B cell (primary cell): ENCODE measurements around the gene DAZAP2. TPM values are rescaled to one million over a fixed set of nuclear protein-coding genes. Genes with fewer than 3 reads are reported as not detected.

Source experiments
- ATAC-seq: fragments of 200-7000 bp; cut with Tn5 transposase; one replicate; pipeline ENCODE4 v1.10.0; 2021; ENCODE audit warnings: low read depth, mild to moderate bottlenecking, moderate number of reproducible peaks, moderate library complexity
- CTCF ChIA-PET: fragments of 350-600 bp; sonication (Branson Sonifier 250); formaldehyde crosslinking; loops from one replicate; lab custom pipeline; 2021; ENCODE audit warnings: antibody characterized with exemption, inconsistent platforms; lab: Charles Lee
- POLR2A ChIA-PET: fragments of 350-600 bp; sonication (Branson Sonifier 250); formaldehyde crosslinking; loops from one replicate; lab custom pipeline; 2021; ENCODE audit warnings: antibody characterized with exemption; lab: Charles Lee
- DNase-seq: peaks from one replicate; pipeline ENCODE4 v3.0.0; 2013
- H2AFZ ChIP-seq: 2 replicates; pipeline ENCODE4 v1.6.1; 2012; ENCODE audit warnings: mild to moderate bottlenecking, low read depth, low read length; ENCODE audit not compliant: insufficient read depth, poor library complexity, severe bottlenecking
- H3K27ac ChIP-seq, 2 donors: 1 replicate in 1 of 2; 2 replicates in 1 of 2; pipeline ENCODE4 v1.5.1; 2012 to 2013; ENCODE audit warnings: low read length in 2 of 2, mild to moderate bottlenecking in 2 of 2, moderate library complexity in 1 of 2
- H3K27me3 ChIP-seq, 4 experiments: fragments of 200-600 bp in 1 of 4; sonication (generic) in 1 of 4; replicated peaks in 1 of 4; 1 replicate in 2 of 4; 2 replicates in 2 of 4; pipeline versions ENCODE4 v1.6.1 to v1.7.0; 2013 to 2016; ENCODE audit warnings: low read length in 3 of 4, mild to moderate bottlenecking in 2 of 4, mixed read lengths in 1 of 4, moderate library complexity in 1 of 4; ENCODE audit not compliant: insufficient read depth in 4 of 4, control insufficient read depth in 3 of 4; ENCODE audit errors: control extremely low read depth in 1 of 4
- H3K36me3 ChIP-seq, 2 experiments: replicated peaks in 1 of 2; 1 replicate in 1 of 2; 2 replicates in 1 of 2; pipeline versions ENCODE4 v1.6.1 to v1.7.1; 2013; ENCODE audit warnings: low read length in 1 of 2; ENCODE audit not compliant: insufficient read depth in 2 of 2, control insufficient read depth in 1 of 2; ENCODE audit errors: control extremely low read depth in 1 of 2, extremely low read depth in 1 of 2
- H3K4me1 ChIP-seq, 2 donors: fragments of 200-600 bp in 1 of 2; sonication (generic) in 1 of 2; 1 replicate in 1 of 2; 2 replicates in 1 of 2; pipeline versions ENCODE4 v1.5.1 to v1.6.1; 2013 to 2017; ENCODE audit warnings: low read length in 2 of 2; ENCODE audit not compliant: control insufficient read depth in 2 of 2, insufficient read depth in 2 of 2
- H3K4me2 ChIP-seq: replicated peaks from 2 replicates; pipeline ENCODE3; 2012; ENCODE audit warnings: mild to moderate bottlenecking, low read depth, low read length; ENCODE audit not compliant: poor library complexity, severe bottlenecking
- H3K4me3 ChIP-seq, 5 experiments: fragments of 200-600 bp in 1 of 5; sonication (generic) in 1 of 5; 1 replicate in 3 of 5; 2 replicates in 2 of 5; pipeline versions ENCODE4 v1.5.1 to v1.7.0; 2011 to 2016; ENCODE audit warnings: low read length in 4 of 5, mild to moderate bottlenecking in 4 of 5, low read depth in 2 of 5, control low read depth in 1 of 5, moderate library complexity in 1 of 5; ENCODE audit not compliant: insufficient read depth in 1 of 5; ENCODE audit errors: control extremely low read depth in 1 of 5, extremely low read depth in 1 of 5
- H3K79me2 ChIP-seq: fragments of 200-600 bp; sonication (generic); one replicate; pipeline ENCODE4 v1.6.0; 2016; ENCODE audit warnings: low read length; ENCODE audit not compliant: control insufficient read depth, insufficient read depth
- H3K9ac ChIP-seq: fragments of 200-600 bp; sonication (generic); 2 replicates; pipeline ENCODE4 v1.6.1; 2017; ENCODE audit warnings: mild to moderate bottlenecking, low read length, moderate library complexity
- H3K9me3 ChIP-seq, 3 donors: one replicate each; pipeline versions ENCODE4 v1.6.1 to v1.7.1; 2013; ENCODE audit warnings: low read length in 2 of 3; ENCODE audit not compliant: control insufficient read depth in 2 of 3, insufficient read depth in 1 of 3; ENCODE audit errors: control extremely low read depth in 1 of 3
- H4K20me1 ChIP-seq: 2 replicates; pipeline ENCODE4 v1.6.0; 2012; ENCODE audit warnings: mild to moderate bottlenecking, low read length; ENCODE audit not compliant: insufficient read depth, control insufficient read depth, poor library complexity, severe bottlenecking
- H3K27ac Mint-ChIP-seq: one replicate; pipeline ENCODE4 v1.8.0; 2021; ENCODE audit warnings: mixed read lengths
- H3K27me3 Mint-ChIP-seq: one replicate; pipeline ENCODE4 v1.8.0; 2021; ENCODE audit warnings: mixed read lengths
- H3K4me1 Mint-ChIP-seq: one replicate; pipeline ENCODE4 v1.8.0; 2021; ENCODE audit warnings: mixed read lengths
- H3K4me3 Mint-ChIP-seq: one replicate; pipeline ENCODE4 v1.8.0; 2021; ENCODE audit warnings: mixed read lengths
- H3K9me3 Mint-ChIP-seq: one replicate; pipeline ENCODE4 v1.8.0; 2022; ENCODE audit warnings: mixed read lengths; ENCODE audit not compliant: insufficient read depth
- EZH2 ChIP-seq: IDR thresholded peaks from 2 replicates; pipeline ENCODE4 v1.6.1; 2012; ENCODE audit warnings: borderline replicate concordance, low read depth, mild to moderate bottlenecking, moderate library complexity, low read length; ENCODE audit not compliant: insufficient read depth, poor library complexity, severe bottlenecking
- WGBS: methylation state at CpG from one replicate; pipeline ENCODE4 v1.1.5; 2013; ENCODE audit warnings: missing lambda C conversion rate; ENCODE audit not compliant: insufficient coverage; 5-methylcytosine and 5-hydroxymethylcytosine counted together
- intact Hi-C: fragments of 100-400 bp; cut with micrococcal nuclease; formaldehyde crosslinking; loops from one replicate; pipeline ENCODE4 v1.10.0; 2022
- polyA plus RNA-seq: library from polyadenylated mRNA; depleted of rRNA; stranded (reverse); fragments of >200 nt; gene quantifications from 2 replicates; pipeline ENCODE4 v1.2.3, GENCODE V29; 2012
- total RNA-seq, 2 donors: library from RNA; stranded (reverse); fragments of 120-200 nt in 1 of 2; gene quantifications; 1 replicate in 1 of 2; 2 replicates in 1 of 2; pipeline versions ENCODE4 v1.2.3 to v1.2.4, GENCODE V29; 2013 to 2022
- TF ChIP-seq, protein P1 (sequence below): fragments of 200-600 bp; IDR thresholded peaks from one replicate; pipeline ENCODE4 v1.8.0; 2022; ENCODE audit warnings: antibody characterized with exemption, mild to moderate bottlenecking

The DAZAP2 gene
- total and polyA plus RNA-seq, 2 donors (not counting 1 experiment from before 2014, with no cell fraction given), result 233 to 620 TPM

DNA sequence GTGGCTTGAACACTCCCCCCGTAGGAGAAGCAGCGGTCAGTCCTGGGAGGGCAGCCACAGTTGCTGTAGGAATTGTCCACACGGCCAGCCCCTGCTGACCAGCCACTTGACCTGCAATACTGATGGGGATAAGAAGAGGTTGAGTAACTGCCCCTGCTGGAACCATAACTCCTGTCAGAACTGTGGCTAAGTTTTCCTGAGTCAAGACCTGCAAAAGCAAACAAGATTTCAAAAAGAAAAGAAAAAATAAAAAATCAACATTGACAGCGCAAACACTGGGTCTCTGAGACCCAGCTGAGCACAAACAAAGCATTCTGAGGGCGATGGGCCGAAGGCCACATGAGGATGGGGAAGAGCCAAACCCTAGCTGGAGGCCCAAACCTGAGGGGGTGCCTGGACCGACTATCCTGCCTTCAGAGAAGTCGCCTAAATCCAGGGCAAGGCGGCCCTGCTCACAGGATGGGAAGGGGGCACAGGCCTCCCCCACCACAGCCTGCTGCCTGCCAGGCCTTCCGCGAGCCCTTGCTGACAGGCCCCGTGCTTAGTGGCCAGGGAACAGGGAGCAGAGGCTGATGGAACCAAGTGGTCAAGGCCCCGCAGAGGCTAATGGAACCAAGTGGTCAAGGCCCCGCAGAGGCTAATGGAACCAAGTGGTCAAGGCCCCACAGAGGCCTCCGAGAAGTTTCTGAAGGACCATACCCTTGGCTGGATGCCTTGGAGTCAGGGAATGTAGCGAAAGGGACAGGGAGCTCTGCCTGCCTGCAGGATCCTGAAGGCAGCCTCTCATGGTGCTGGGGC, 39.9 kb upstream of the DAZAP2 start:
- WGBS, result 97% methylated on average over 15 of the region's 16 CpGs

More for the DNA sequence above, 39.9 kb upstream of the DAZAP2 start:
- POLR2A ChIA-PET, result interaction anchor here (0.5 kb wide), 1 partner anchor 122 kb away, joined by 3 read pairs; no protein-coding TSS in a partner anchor
- Histone ChIP-seq H2AFZ (no peak overlapping the region), H3K9me3 (no peaks in the 10 kb centered on the region), H3K27ac (no peak overlapping the region), H3K27me3 (no peaks in the 10 kb centered on the region), H3K4me3 (no peak overlapping the region), H4K20me1 (no peaks in the 10 kb centered on the region), H3K79me2 (no peaks in the 10 kb centered on the region), H3K4me2 (no peak overlapping the region), H3K36me3 (peaks cover 0 to 3% of the 10 kb centered on the region in 2 experiments), H3K4me1 (no peaks in the 10 kb centered on the region), H3K9ac (no peak overlapping the region)
- Mint-ChIP-seq H3K27ac (no peak overlapping the region), H3K4me1 (no peaks in the 10 kb centered on the region), H3K9me3 (no peaks in the 10 kb centered on the region), H3K27me3 (no peaks in the 10 kb centered on the region), H3K4me3 (no peak overlapping the region)
- ATAC-seq (no peak), DNase-seq (no peak)
- CTCF ChIA-PET, result no interaction called here
- intact Hi-C loops, result no loop called here
- no peak for TF ChIP-seq EZH2
- TF ChIP-seq, protein P1, sequence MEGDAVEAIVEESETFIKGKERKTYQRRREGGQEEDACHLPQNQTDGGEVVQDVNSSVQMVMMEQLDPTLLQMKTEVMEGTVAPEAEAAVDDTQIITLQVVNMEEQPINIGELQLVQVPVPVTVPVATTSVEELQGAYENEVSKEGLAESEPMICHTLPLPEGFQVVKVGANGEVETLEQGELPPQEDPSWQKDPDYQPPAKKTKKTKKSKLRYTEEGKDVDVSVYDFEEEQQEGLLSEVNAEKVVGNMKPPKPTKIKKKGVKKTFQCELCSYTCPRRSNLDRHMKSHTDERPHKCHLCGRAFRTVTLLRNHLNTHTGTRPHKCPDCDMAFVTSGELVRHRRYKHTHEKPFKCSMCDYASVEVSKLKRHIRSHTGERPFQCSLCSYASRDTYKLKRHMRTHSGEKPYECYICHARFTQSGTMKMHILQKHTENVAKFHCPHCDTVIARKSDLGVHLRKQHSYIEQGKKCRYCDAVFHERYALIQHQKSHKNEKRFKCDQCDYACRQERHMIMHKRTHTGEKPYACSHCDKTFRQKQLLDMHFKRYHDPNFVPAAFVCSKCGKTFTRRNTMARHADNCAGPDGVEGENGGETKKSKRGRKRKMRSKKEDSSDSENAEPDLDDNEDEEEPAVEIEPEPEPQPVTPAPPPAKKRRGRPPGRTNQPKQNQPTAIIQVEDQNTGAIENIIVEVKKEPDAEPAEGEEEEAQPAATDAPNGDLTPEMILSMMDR, result no peak
